ENCODE data around the gene PLXDC1. TPM values are rescaled to one million over a fixed set of nuclear protein-coding genes. Genes with fewer than 3 reads are reported as not detected.

The PLXDC1 gene
- total and polyA plus RNA-seq, 2 of the 13 experiments (the other 11 are each of a cell fraction or from before 2014, with no cell fraction given), result not detected

GRCh38 chr17:39156491-39156890 is 5.1 kb upstream of the PLXDC1 start:
- Histone ChIP-seq H2AFZ (ENCODE audit: low read length) (no peak overlapping the region), H3K36me3 (replicated peaks in 1 of 2; ENCODE audit: control insufficient read depth in 1 of 2, insufficient read depth in 2 of 2, low read length in 2 of 2) (no peaks in the 10 kb centered on the region), H3K79me2 (ENCODE audit: insufficient read depth, low read length) (no peaks in the 10 kb centered on the region), H3K4me2 (ENCODE audit: low read depth, low read length) (peak overlapping the region; percentile 97), H3K4me1 (ENCODE audit: insufficient read depth, low read length) (peaks cover 41% of the 10 kb centered on the region), H3K27ac (ENCODE audit: extremely low read length, insufficient read depth, low read length) (no peak overlapping the region), H3K9ac (ENCODE audit: insufficient read depth, low read depth, low read length) (no peak overlapping the region), H3K27me3 (ENCODE audit: control insufficient read depth in 1 of 2, insufficient read depth in 2 of 2, low read length in 2 of 2) (peaks cover 2 to 15% of the 10 kb centered on the region in 2 experiments), H3K4me3 (replicated peaks in 1 of 3; ENCODE audit: insufficient read depth in 1 of 3, low read depth in 2 of 3, low read length in 3 of 3) (peak overlapping the region in 1 of 3 experiments; percentile 17; a peak in 1 of 6 replicates), H4K20me1 (ENCODE audit: insufficient read depth, low read length) (0 out of 2 replicates have a peak, but pooled peaks cover 2% of the 10 kb centered on the region), H3K9me3 (ENCODE audit: low read length) (no peaks in the 10 kb centered on the region)
- intact Hi-C loops (cut with micrococcal nuclease; ENCODE audit: unreplicated experiment) (loop anchor here (10.0 kb wide), 1 partner anchor 242 kb away; no protein-coding TSS in a partner anchor), in situ Hi-C loops (cut with HindIII; ENCODE audit: extremely low pct_ligation_motif_present, low pct_unique_long_range_greater_than_20kb) (loop anchor here (25.0 kb wide), 1 partner anchor 394 kb away; the partner anchor contains the start of gene PSMB3)
- no TSS peak for BruUV-seq (replicated peaks)
- ATAC-seq (no peak), FAIRE-seq (no peak), DNase-seq (ENCODE audit: low spot score) (no peak)
- ChIA-PET POLR2A (no interaction called here), CTCF (ENCODE audit: low intra/inter-chr PET ratio, low total read pairs) (no interaction called here)
- TF ChIP-seq ZNF770 (CRISPR knock-in tag; IDR thresholded peaks at IDR 0.05) (peak; percentile 69; the same call in 1 of the 2 replicates), GMEB1 (CRISPR knock-in tag; IDR thresholded peaks at IDR 0.05; ENCODE audit: borderline replicate concordance) (no peak), MEIS1 (CRISPR knock-in tag; IDR thresholded peaks at IDR 0.05; ENCODE audit: borderline replicate concordance) (no peak)
- 59% methylated on average over 7 of the region's 7 CpGs for WGBS (ENCODE audit: low lambda C conversion rate)
